Measurements from ENCODE around the gene MMP13.

Gene MMP13

DNA sequence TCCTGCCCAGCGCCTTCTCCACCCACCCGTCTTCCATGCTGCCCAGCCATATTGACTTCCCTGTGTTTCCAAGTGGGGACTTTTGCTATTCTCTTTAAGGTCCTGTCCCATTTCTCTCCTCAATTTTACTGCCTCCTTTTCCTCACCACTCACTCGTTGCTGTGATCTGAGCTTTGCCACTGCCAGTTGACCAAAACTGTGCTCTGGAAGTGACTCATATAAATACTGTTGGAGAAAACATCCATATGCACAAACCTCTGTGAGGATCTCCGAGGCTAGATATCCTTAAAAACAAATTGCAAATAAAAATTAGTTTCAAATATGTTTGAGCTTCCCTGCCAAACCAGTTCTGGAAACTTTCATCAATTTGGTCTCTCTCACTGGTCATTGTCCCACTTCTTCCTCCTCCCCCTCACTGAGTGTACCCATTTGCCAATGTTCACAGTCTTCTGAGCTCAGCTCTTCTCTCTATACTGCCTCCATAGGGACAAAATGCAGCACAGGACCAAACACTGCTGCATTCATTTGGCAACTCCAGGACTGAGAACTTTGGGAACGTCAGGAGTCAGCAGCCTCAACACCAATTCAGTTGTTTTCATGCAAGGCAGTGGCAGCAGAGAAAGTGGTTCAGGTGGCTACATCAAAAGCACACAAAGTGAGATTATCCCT is 34.0 kb upstream of the MMP13 start:
- no peaks in the 10 kb centered on the region for H3K27me3 ChIP-seq (ENCODE audit: control insufficient read depth, insufficient read depth, low read length)
- H3K4me1 ChIP-seq: no peaks in the 10 kb centered on the region
- H3K9me3 ChIP-seq (ENCODE audit: control insufficient read depth, low read length): no peaks in the 10 kb centered on the region
- H3K27ac ChIP-seq: no peak overlapping the region
- no peak overlapping the region for H3K4me2 ChIP-seq (ENCODE audit: low read length)
- no peaks in the 10 kb centered on the region for H3K36me3 ChIP-seq (ENCODE audit: control insufficient read depth, insufficient read depth, low read length)
- TF ChIP-seq, protein P1, sequence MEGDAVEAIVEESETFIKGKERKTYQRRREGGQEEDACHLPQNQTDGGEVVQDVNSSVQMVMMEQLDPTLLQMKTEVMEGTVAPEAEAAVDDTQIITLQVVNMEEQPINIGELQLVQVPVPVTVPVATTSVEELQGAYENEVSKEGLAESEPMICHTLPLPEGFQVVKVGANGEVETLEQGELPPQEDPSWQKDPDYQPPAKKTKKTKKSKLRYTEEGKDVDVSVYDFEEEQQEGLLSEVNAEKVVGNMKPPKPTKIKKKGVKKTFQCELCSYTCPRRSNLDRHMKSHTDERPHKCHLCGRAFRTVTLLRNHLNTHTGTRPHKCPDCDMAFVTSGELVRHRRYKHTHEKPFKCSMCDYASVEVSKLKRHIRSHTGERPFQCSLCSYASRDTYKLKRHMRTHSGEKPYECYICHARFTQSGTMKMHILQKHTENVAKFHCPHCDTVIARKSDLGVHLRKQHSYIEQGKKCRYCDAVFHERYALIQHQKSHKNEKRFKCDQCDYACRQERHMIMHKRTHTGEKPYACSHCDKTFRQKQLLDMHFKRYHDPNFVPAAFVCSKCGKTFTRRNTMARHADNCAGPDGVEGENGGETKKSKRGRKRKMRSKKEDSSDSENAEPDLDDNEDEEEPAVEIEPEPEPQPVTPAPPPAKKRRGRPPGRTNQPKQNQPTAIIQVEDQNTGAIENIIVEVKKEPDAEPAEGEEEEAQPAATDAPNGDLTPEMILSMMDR (IDR thresholded peaks at IDR 0.05): no peak
- no peak overlapping the region for H3K4me3 ChIP-seq (ENCODE audit: low read depth, low read length)
- H3K79me2 ChIP-seq: no peaks in the 10 kb centered on the region
- H2AFZ ChIP-seq: no peak overlapping the region
- H3K9ac ChIP-seq: no peak overlapping the region

DNA sequence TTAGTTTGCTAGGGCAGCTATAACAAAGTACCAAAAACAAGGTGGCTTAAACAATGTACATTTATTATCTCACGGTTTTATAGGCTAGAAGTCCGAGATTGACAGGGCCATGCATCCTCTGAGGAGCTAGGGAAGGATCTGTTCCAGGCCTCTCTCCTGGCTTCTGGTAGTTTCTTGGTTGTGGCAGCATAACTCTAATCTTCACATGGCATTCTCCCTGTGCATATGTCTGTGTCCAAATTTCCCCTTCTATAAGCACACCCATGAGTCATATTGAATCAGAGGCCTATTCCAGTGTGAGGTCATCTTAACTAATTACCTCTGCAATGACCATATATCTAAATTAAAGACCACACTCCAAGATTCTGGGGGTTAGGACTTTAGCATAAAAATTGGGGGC is 31.3 kb upstream of the MMP13 start:
- H3K4me1 ChIP-seq: no peaks in the 10 kb centered on the region
- H3K4me3 ChIP-seq (ENCODE audit: low read depth, low read length): no peak overlapping the region
- no peaks in the 10 kb centered on the region for H3K27me3 ChIP-seq (ENCODE audit: control insufficient read depth, insufficient read depth, low read length)
- H3K9ac ChIP-seq: no peak overlapping the region
- H2AFZ ChIP-seq: no peak overlapping the region
- no peaks in the 10 kb centered on the region for H3K36me3 ChIP-seq (ENCODE audit: control insufficient read depth, insufficient read depth, low read length)
- H3K79me2 ChIP-seq: no peaks in the 10 kb centered on the region
- TF ChIP-seq, protein P1 (IDR thresholded peaks at IDR 0.05): no peak
- no peaks in the 10 kb centered on the region for H3K9me3 ChIP-seq (ENCODE audit: control insufficient read depth, low read length)
- H3K27ac ChIP-seq: no peak overlapping the region
- H3K4me2 ChIP-seq (ENCODE audit: low read length): no peak overlapping the region

DNA sequence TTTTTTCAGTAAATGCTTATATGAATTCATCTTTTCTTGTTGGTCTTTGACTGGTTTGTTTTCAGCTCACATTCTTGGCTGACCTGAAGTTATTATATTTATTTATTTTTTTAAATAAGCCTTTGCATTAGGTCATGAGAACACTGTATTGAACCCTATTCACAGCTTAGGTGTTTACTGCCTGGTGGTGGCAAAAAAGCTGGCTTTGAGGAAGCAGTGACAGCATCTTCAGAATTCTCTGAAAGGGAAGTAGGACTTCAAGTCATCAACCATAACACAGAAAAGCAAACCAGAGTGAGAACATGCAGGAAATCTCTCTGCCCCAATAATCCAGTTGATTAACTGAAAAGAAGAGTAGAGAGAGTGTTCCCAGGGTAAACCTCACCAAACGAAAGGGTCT is 30.3 kb upstream of the MMP13 start:
- Histone ChIP-seq H3K9ac (no peak overlapping the region), H3K9me3 (ENCODE audit: control insufficient read depth, low read length) (no peaks in the 10 kb centered on the region), H3K4me3 (ENCODE audit: low read depth, low read length) (no peak overlapping the region), H2AFZ (no peak overlapping the region), H3K36me3 (ENCODE audit: control insufficient read depth, insufficient read depth, low read length) (no peaks in the 10 kb centered on the region), H3K4me2 (ENCODE audit: low read length) (no peak overlapping the region), H3K79me2 (no peaks in the 10 kb centered on the region), H3K27me3 (ENCODE audit: control insufficient read depth, insufficient read depth, low read length) (no peaks in the 10 kb centered on the region), H3K27ac (no peak overlapping the region), H3K4me1 (no peaks in the 10 kb centered on the region)
- TF ChIP-seq, protein P1 (IDR thresholded peaks at IDR 0.05): no peak

DNA sequence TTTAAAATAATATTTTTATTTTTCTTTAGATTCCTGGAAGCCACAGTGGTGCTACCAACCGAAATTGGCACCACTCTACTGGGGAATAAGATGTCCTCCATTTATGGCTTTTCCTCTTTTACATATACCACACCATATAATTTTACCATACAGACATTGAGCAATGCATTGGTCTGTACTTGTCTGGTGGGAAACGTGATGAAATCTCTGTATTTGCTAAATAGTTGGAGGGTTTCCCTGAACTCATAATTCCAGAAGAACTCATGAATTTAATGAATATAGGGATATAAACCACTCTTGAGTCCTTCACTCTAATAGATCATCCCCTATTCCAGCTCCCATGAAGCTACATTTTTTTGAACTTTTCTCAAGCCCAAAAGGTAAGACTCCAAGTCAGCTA is 28.0 kb upstream of the MMP13 start:
- Histone ChIP-seq H3K9me3 (ENCODE audit: control insufficient read depth, low read length) (no peaks in the 10 kb centered on the region), H3K27me3 (ENCODE audit: control insufficient read depth, insufficient read depth, low read length) (no peaks in the 10 kb centered on the region), H3K9ac (no peak overlapping the region), H3K4me3 (ENCODE audit: low read depth, low read length) (no peak overlapping the region), H2AFZ (no peak overlapping the region), H3K27ac (no peak overlapping the region), H3K36me3 (ENCODE audit: control insufficient read depth, insufficient read depth, low read length) (no peaks in the 10 kb centered on the region), H3K4me1 (no peaks in the 10 kb centered on the region), H3K4me2 (ENCODE audit: low read length) (no peak overlapping the region), H3K79me2 (no peaks in the 10 kb centered on the region)
- TF ChIP-seq, protein P1 (IDR thresholded peaks at IDR 0.05): no peak

DNA sequence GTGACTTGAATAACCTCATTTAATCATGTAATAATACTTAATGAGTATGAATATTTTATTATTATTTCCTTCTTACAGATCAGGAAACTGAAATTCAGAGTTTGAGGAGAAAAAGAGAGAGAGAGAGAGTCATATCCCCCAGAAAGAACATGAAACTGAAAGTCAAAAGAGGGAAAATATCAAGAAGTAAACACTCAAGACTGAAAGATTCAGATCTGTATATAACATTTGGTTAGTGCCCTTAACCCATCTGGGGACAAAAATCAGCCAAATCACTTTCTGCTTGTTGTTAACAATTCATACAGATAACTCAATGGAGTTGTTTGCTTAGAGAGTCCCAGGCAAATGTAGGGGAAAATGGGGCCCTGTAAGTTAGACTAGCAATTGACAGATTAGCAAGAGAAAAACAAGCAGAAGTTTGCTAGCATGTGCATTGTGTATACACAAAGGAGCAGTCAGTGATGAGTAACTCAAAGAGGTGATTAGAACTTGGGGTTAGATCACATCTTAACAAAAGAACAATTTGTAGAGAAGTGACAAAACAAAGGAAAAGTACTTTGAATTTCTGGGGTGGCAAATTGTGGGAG is 25.9 kb upstream of the MMP13 start:
- no peak overlapping the region for H3K27ac ChIP-seq

More for the DNA sequence above, 25.9 kb upstream of the MMP13 start:
- Histone ChIP-seq H2AFZ (no peak overlapping the region), H3K36me3 (ENCODE audit: control insufficient read depth, insufficient read depth, low read length) (no peaks in the 10 kb centered on the region), H3K4me3 (ENCODE audit: low read depth, low read length) (no peak overlapping the region), H3K79me2 (no peaks in the 10 kb centered on the region), H3K9me3 (ENCODE audit: control insufficient read depth, low read length) (no peaks in the 10 kb centered on the region), H3K4me1 (no peaks in the 10 kb centered on the region), H3K4me2 (ENCODE audit: low read length) (no peak overlapping the region), H3K9ac (no peak overlapping the region), H3K27me3 (ENCODE audit: control insufficient read depth, insufficient read depth, low read length) (no peaks in the 10 kb centered on the region)
- TF ChIP-seq, protein P1 (IDR thresholded peaks at IDR 0.05): no peak

All from parathyroid adenoma (tissue), 2 donors.